Stimulated activated CD4-positive, alpha-beta T cell treated with anti-CD3 and anti-CD28 coated beads, TNF-alpha, amount 100 ng/mL, for 4 hours (primary cell): Measurements from ENCODE around the gene TYW1B.
"Not testable (repeated sequence)": the region's sequence is repeated elsewhere in the genome, so short reads cannot be mapped to it uniquely, and the experiment has no call there.

ENCODE experiments used
- DNase-seq, 3 experiments: peaks; one replicate each; pipeline ENCODE4 v3.0.0-alpha.2; 2020; ENCODE audit warnings: low read depth in 3 of 3

TYW1B gene

GRCh38 chr7:72626428-72627011, 201.5 kb downstream of the TYW1B start:
- not testable (repeated sequence) for DNase-seq

- not testable (repeated sequence) for DNase-seq
Measured at GRCh38 chr7:72625721-72626423, 202.1 kb downstream of the TYW1B start.

DNA sequence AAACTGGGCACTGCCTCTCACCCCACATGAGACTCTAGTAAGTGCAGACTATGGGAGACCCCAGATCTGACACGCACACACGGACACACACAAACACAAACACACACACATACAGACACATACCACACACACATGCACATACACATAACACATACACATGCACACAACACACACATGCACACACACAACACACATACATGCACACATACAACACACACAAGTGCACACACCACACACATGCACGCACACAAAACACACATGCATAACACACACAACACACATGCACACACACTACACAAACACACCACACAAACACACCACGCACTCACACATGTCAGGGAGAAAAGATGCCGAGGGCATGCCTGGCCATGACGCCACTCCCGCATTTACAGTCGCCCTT, 205.5 kb downstream of the TYW1B start:
- no peak for DNase-seq

- not testable (repeated sequence) for DNase-seq
Measured at GRCh38 chr7:72621761-72622187, 206.2 kb downstream of the TYW1B start.

DNA sequence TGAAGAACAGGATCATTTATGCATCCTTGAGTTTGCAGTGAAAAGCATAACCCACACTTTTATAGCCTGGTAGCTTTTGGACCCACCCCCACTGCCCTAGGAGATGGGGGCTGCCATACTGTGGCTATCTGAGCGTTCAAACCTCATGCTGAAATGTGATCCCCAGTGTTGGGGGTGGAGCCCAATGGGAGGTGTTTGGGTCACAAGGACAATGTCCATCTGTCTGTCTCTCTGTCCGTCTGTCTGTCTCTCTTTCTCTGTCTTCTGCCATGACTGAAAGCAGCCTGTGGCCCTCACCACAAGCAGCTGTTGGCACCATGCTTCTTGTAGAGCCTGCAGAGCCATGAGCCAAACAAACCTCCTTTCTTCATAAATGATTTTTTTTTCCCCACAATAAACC, 207.1 kb downstream of the TYW1B start:
- DNase-seq, result not testable (repeated sequence)

GRCh38 chr7:72618435-72619180, 209.4 kb downstream of the TYW1B start:
- DNase-seq, result not testable (repeated sequence)

DNA sequence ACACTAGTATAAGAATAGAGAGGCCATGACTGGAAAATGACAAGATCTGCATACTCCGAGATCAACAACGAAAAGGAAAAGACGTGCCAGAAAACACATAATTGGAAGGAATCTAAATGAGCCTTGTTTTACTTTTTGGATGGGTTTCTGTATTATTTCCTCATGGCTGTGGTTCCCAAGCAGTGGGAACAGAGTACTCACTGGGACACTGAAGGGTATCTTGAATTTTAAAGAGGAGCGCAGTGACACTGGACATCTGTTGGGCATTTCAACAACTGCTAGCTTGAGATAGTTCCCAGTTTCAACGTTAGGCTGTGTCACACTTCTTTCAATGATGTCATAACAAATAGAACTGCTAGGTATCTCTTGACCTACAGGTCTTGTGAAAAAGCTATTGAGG, 218.2 kb downstream of the TYW1B start:
- not testable (repeated sequence) for DNase-seq

- DNase-seq, result not testable (repeated sequence)
Measured at GRCh38 chr7:72607988-72608387, 220.0 kb downstream of the TYW1B start.

GRCh38 chr7:72605863-72606431, 222.1 kb downstream of the TYW1B start:
- not testable (repeated sequence) for DNase-seq

DNA sequence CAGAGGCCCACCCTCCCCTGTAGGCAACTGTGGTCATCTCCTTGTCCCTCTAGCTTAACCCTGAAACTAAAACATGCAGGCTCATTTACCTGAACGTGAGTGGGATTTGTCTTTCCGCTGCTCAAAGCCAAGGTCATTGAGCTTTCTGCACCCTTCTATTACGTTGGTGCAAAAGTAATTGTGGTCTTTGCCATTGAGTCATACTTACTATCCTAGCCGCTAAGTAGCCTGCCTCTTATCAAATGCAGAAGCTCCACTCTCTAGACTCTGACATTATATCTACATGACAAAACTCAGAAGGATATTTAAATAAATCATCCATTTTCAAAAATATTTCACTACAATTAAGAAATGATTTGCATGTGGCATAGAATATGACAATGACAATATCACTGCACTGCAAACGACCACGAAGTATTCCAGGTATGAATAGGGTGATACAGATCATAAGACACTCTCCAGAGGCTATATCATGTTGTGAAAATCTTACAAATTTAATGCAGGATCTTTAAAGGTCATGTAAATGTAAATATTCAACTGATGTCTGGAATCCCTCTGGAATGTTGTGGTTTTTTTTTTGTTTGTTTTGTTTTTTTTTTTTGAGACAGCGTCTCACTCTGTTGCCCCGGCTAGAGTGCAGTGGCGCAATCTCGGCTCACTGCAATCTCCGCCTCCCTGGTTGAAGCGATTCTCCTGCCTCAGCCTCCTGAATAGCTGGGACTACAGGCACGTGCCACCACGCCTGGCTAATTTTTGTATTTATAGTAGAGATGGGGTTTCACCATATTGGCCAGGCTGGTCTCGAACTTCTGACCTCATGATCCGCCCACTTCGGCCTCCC, 223.0 kb downstream of the TYW1B start:
- not testable (repeated sequence) for DNase-seq

- not testable (repeated sequence) for DNase-seq
Measured at GRCh38 chr7:72603476-72603875, 224.5 kb downstream of the TYW1B start.

GRCh38 chr7:72603073-72603472, 224.9 kb downstream of the TYW1B start:
- DNase-seq, result no peak

- not testable (repeated sequence) for DNase-seq
Measured at GRCh38 chr7:72601683-72602082, 226.3 kb downstream of the TYW1B start.

DNA sequence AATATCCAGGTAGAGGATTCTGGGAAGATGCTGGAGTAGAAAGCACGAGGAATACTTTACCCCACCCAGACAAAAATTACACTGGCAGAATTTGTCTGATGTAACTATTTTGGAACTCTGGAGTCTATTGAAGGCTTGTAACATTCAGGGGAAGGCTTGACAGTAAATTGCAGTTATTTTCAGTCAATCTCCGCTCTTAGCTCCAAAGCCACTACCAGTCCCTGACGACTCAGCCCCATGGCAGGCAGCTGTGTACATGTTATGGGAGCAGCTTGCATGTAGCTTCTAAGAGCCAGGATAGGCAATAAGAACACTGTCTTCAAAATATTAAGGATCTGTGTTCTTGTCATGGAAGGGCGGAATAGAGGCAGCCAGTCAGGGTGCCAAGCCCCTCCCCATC, 238.0 kb downstream of the TYW1B start:
- not testable (repeated sequence) for DNase-seq

DNA sequence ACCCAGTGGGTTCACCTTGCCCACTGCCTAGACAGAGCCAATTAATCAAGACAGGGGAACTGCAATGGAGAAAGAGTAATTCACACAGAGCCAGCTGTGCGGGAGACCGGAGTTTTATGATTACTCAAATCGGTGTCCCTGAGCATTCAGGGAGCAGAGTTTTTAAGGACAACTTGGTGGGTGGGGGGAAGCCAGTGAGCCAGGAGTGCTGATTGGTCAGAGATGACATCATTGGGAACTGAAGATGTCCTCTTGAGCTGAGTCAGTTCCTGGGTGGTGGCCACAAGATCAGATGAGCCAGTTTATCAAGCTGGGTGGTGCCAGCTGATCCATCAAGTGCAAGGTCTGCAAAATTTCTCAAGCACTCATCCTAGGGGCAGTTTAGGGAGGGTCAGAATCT, 240.7 kb downstream of the TYW1B start:
- not testable (repeated sequence) for DNase-seq

GRCh38 chr7:72584576-72584975, 243.4 kb downstream of the TYW1B start:
- DNase-seq, result not testable (repeated sequence)

DNA sequence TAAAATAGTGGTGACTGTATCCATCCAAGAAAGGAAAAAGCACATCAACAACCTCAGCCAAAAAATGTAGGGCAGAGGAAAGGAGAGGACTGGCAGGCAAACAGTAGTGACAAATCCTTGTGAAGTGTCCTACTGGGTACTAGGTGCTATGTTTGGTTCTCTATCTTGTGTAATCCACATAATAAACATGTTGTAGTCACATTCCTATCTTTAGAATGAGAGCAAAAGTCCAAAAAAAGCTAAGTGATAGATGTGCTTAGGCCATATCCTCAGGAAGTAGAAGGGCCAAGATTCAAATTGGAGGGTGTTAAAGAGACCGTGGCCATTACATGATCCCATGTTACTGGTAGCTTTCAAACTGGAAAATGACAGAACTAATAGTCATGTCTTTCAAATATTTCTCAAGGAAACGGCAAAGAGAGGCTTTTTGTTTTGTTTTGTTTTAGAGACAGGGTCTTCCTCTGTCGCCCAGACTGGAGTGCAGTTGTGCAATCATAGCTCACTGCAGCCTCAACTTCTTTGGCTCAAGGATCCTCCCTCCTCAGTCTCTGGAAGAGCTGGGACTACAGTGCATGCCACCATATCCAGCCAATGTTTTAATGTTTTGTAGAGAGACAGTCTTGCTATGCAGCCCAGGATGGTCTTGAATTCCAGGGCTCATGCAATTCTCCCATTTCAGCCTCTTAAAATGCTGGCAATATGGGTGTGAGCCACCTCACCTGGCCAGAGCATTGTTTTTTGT, 244.2 kb downstream of the TYW1B start:
- not testable (repeated sequence) for DNase-seq

- DNase-seq, result not testable (repeated sequence)
Measured at GRCh38 chr7:72580142-72580770, 247.7 kb downstream of the TYW1B start.

DNA sequence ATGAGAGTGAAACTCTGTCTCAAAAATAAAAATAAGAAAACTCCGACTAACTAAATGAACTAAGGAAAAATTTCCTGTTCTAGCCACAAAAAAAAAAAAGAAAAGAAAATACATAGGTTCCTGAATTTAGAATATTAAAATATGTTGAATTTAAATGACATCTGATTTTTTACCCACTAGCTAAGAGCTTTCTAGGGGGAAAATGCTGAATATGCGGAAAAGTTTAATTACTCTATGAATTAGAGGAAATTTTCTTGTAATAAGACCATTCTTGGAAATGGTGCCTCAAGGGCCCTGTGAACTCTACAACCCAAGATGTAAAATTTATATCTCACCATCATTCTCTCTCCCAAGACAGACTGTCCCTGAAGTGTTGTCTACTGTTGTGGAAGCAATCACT, 250.9 kb downstream of the TYW1B start:
- no peak for DNase-seq

- DNase-seq, result not testable (repeated sequence)
Measured at GRCh38 chr7:72561988-72562387, 266.0 kb downstream of the TYW1B start.
